SK-N-SH treated with all-trans-retinoic acid at 6 μM for 48 hours (cell line): ENCODE results near the gene NRXN3.

Source experiments
- ARNTL ChIP-seq: fragments of 450-650 bp; formaldehyde crosslinking; IDR thresholded peaks from 2 replicates; pipeline ENCODE4 v1.5.0; 2020; ENCODE audit warnings: low read depth, mild to moderate bottlenecking, moderate library complexity, borderline replicate concordance
- GLIS3 ChIP-seq: fragments of 250-450 bp; sonication (Bioruptor Pico); IDR thresholded peaks from 2 replicates; pipeline ENCODE4 v1.5.0; 2020; ENCODE audit warnings: mild to moderate bottlenecking, moderate library complexity
- OSR1 ChIP-seq: fragments of 250-450 bp; sonication (Bioruptor Pico); IDR thresholded peaks from 2 replicates; pipeline ENCODE4 v1.8.0; 2022; ENCODE audit warnings: moderate library complexity, mild to moderate bottlenecking, inconsistent platforms
- PPARA ChIP-seq: fragments of 250-450 bp; sonication (Bioruptor Pico); IDR thresholded peaks from 2 replicates; pipeline ENCODE4 v1.5.0; 2020; ENCODE audit warnings: mild to moderate bottlenecking, borderline replicate concordance
- TCF4 ChIP-seq: fragments of 250-450 bp; sonication (Bioruptor Pico); IDR thresholded peaks from 2 replicates; pipeline ENCODE4 v1.8.0; 2021; ENCODE audit warnings: mild to moderate bottlenecking, moderate library complexity, borderline replicate concordance
- ZC3H10 ChIP-seq: fragments of 250-450 bp; sonication (Bioruptor Pico); IDR thresholded peaks from 2 replicates; pipeline ENCODE4 v1.5.1; 2021; ENCODE audit warnings: mild to moderate bottlenecking, moderate library complexity
- ZFP3 ChIP-seq: fragments of 250-450 bp; sonication (Bioruptor Pico); IDR thresholded peaks from 2 replicates; pipeline ENCODE4 v1.5.0; 2020; ENCODE audit warnings: mild to moderate bottlenecking, moderate library complexity
- TF ChIP-seq, protein P1 (sequence below): fragments of 250-450 bp; sonication (Bioruptor Pico); IDR thresholded peaks from 2 replicates; pipeline ENCODE4 v1.5.1; 2020; ENCODE audit warnings: low read depth, mild to moderate bottlenecking, moderate library complexity
- TF ChIP-seq, protein P2 (sequence below): fragments of 250-450 bp; sonication (Bioruptor Pico); IDR thresholded peaks from 2 replicates; pipeline ENCODE4 v1.8.0; 2020; ENCODE audit warnings: mild to moderate bottlenecking, moderate library complexity, borderline replicate concordance

DNA sequence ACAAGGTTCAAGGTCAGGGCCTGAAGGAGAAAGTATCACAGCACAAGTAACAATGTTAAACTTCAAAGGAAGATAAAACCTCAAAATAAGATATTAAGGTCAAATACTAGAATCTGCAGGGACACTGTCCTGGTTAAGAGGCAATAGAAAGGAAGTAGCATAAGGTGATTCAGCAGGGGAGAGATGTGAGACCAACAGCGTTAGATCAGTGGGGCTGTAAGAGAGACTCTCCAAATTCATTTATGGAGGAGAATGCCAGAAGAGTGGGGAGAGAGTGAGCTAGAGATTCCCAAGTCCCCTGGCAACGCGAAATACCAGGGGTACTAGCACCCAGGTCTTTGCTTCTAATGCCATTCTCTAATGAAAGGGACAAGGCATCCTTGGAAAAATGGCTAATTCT is 1430.2 kb downstream of the NRXN3 start:
- TF ChIP-seq PPARA (CRISPR knock-in tag) (no peak), GLIS3 (no peak), ZFP3 (CRISPR knock-in tag) (no peak), ZC3H10 (CRISPR knock-in tag) (no peak), OSR1 (CRISPR knock-in tag) (no peak), ARNTL (no peak), TCF4 (no peak)
- TF ChIP-seq, protein P1, sequence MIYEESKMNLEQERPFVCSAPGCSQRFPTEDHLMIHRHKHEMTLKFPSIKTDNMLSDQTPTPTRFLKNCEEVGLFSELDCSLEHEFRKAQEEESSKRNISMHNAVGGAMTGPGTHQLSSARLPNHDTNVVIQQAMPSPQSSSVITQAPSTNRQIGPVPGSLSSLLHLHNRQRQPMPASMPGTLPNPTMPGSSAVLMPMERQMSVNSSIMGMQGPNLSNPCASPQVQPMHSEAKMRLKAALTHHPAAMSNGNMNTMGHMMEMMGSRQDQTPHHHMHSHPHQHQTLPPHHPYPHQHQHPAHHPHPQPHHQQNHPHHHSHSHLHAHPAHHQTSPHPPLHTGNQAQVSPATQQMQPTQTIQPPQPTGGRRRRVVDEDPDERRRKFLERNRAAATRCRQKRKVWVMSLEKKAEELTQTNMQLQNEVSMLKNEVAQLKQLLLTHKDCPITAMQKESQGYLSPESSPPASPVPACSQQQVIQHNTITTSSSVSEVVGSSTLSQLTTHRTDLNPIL (CRISPR knock-in tag) = no peak
- TF ChIP-seq, protein P2, sequence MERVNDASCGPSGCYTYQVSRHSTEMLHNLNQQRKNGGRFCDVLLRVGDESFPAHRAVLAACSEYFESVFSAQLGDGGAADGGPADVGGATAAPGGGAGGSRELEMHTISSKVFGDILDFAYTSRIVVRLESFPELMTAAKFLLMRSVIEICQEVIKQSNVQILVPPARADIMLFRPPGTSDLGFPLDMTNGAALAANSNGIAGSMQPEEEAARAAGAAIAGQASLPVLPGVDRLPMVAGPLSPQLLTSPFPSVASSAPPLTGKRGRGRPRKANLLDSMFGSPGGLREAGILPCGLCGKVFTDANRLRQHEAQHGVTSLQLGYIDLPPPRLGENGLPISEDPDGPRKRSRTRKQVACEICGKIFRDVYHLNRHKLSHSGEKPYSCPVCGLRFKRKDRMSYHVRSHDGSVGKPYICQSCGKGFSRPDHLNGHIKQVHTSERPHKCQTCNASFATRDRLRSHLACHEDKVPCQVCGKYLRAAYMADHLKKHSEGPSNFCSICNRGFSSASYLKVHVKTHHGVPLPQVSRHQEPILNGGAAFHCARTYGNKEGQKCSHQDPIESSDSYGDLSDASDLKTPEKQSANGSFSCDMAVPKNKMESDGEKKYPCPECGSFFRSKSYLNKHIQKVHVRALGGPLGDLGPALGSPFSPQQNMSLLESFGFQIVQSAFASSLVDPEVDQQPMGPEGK = no peak
